Sigmoid colon (tissue), 4 donors: ENCODE measurements around the gene SWAP70.

ENCODE experiments used
- CTCF ChIP-seq, 4 experiments: fragments of 450-650 bp in 3 of 4; fragments of 200-600 bp in 1 of 4; IDR thresholded peaks; one replicate each; pipeline ENCODE4 v1.5.1; 2016 to 2019; ENCODE audit warnings: antibody characterized with exemption in 4 of 4, mild to moderate bottlenecking in 3 of 4, moderate library complexity in 2 of 4
- EP300 ChIP-seq, 4 donors: sonication (generic); formaldehyde crosslinking; IDR thresholded peaks; one replicate each; pipeline ENCODE4 v1.6.1; 2017; ENCODE audit warnings: antibody characterized with exemption in 4 of 4
- POLR2A ChIP-seq, 2 donors: fragments of 450-650 bp; IDR thresholded peaks; one replicate each; pipeline ENCODE4 v1.6.1; 2016; ENCODE audit warnings: antibody characterized with exemption in 2 of 2, mild to moderate bottlenecking in 2 of 2, moderate library complexity in 2 of 2
- POLR2AphosphoS5 ChIP-seq, 4 donors: sonication (generic); formaldehyde crosslinking; IDR thresholded peaks; one replicate each; pipeline ENCODE4 v1.6.1; 2017; ENCODE audit warnings: antibody characterized with exemption in 4 of 4

GRCh38 chr11:9708544-9708943, 44.7 kb downstream of the SWAP70 start:
- TF ChIP-seq CTCF (IDR thresholded peaks at IDR 0.05) (no peak), POLR2AphosphoS5 (IDR thresholded peaks at IDR 0.05) (no peak), POLR2A (IDR thresholded peaks at IDR 0.05) (no peak), EP300 (IDR thresholded peaks at IDR 0.05) (no peak)
